ENCODE results near the gene GPRIN3.
"Not testable (repeated sequence)": the region's sequence is repeated elsewhere in the genome, so short reads cannot be mapped to it uniquely, and the experiment has no call there.

Gene GPRIN3

GRCh38 chr4:89204624-89205023 lies 103.0 kb downstream of the GPRIN3 start:
- no peak for TF ChIP-seq CTCF (IDR thresholded peaks at IDR 0.05; ENCODE audit: low read depth, low read length, missing control alignments)
- DNase-seq (ENCODE audit: low read depth) = no peak
- in situ Hi-C loops (cut with HindIII; ENCODE audit: low sequenced_read_pairs) = no loop called here
- no peak overlapping the region for H3K4me3 ChIP-seq (ENCODE audit: low read depth, low read length)

- TF ChIP-seq CTCF (IDR thresholded peaks at IDR 0.05; ENCODE audit: low read depth, low read length, missing control alignments) = no peak
- in situ Hi-C loops (cut with HindIII; ENCODE audit: low sequenced_read_pairs) = no loop called here
- H3K4me3 ChIP-seq (ENCODE audit: low read depth, low read length) = no peak overlapping the region
- DNase-seq (ENCODE audit: low read depth) = no peak
Observed at GRCh38 chr4:89203902-89204301, 103.7 kb downstream of the GPRIN3 start.

GRCh38 chr4:89199394-89199793 lies 108.2 kb downstream of the GPRIN3 start:
- H3K4me3 ChIP-seq (ENCODE audit: low read depth, low read length); in situ Hi-C loops (cut with HindIII; ENCODE audit: low sequenced_read_pairs); DNase-seq (ENCODE audit: low read depth): not testable (repeated sequence)

GRCh38 chr4:89197920-89198319 lies 109.7 kb downstream of the GPRIN3 start:
- DNase-seq (ENCODE audit: low read depth) = no peak
- TF ChIP-seq CTCF (IDR thresholded peaks at IDR 0.05; ENCODE audit: low read depth, low read length, missing control alignments) = no peak
- H3K4me3 ChIP-seq (ENCODE audit: low read depth, low read length) = no peak overlapping the region
- in situ Hi-C loops (cut with HindIII; ENCODE audit: low sequenced_read_pairs) = no loop called here

GRCh38 chr4:89196745-89197144 lies 110.9 kb downstream of the GPRIN3 start:
- DNase-seq (ENCODE audit: low read depth) = no peak
- H3K4me3 ChIP-seq (ENCODE audit: low read depth, low read length) = no peak overlapping the region
- in situ Hi-C loops (cut with HindIII; ENCODE audit: low sequenced_read_pairs) = no loop called here
- no peak for TF ChIP-seq CTCF (IDR thresholded peaks at IDR 0.05; ENCODE audit: low read depth, low read length, missing control alignments)

- no peak overlapping the region for H3K4me3 ChIP-seq (ENCODE audit: low read depth, low read length)
- no peak for DNase-seq (ENCODE audit: low read depth)
- in situ Hi-C loops (cut with HindIII; ENCODE audit: low sequenced_read_pairs) = no loop called here
- no peak for TF ChIP-seq CTCF (IDR thresholded peaks at IDR 0.05; ENCODE audit: low read depth, low read length, missing control alignments)
Observed at GRCh38 chr4:89196056-89196674, 111.4 kb downstream of the GPRIN3 start.

- TF ChIP-seq CTCF (IDR thresholded peaks at IDR 0.05; ENCODE audit: low read depth, low read length, missing control alignments) = no peak
Observed at GRCh38 chr4:89193843-89194242, 113.8 kb downstream of the GPRIN3 start.

More at GRCh38 chr4:89193843-89194242, 113.8 kb downstream of the GPRIN3 start:
- in situ Hi-C loops (cut with HindIII; ENCODE audit: low sequenced_read_pairs) = no loop called here
- no peak for DNase-seq (ENCODE audit: low read depth)
- H3K4me3 ChIP-seq (ENCODE audit: low read depth, low read length) = no peak overlapping the region

Data from astrocyte of the cerebellum (primary cell).